SK-MEL-5 (cell line): Measurements from ENCODE around the gene KREMEN1. TPM values are rescaled to one million over a fixed set of nuclear protein-coding genes. Genes with fewer than 3 reads are reported as not detected.

Experiments used
- DNase-seq: peaks from one replicate; pipeline ENCODE4 v3.0.0-alpha.2; 2016; ENCODE audit warnings: low read depth, low spot score
- in situ Hi-C: cut with HindIII; loops from 2 replicates; pipeline ENCODE4 v1.10.0; 2016; ENCODE audit warnings: low sequenced_read_pairs, high pct_unique_total_duplicates, low pct_unique_long_range_greater_than_20kb
- total RNA-seq: library from RNA; depleted of rRNA; stranded (reverse); fragments of >200 nt; shearing (Covaris generic); gene quantifications from 2 replicates; pipeline ENCODE4 v1.2.3, GENCODE V29; 2014

Gene KREMEN1
- total RNA-seq, 1 experiment from 2014 or later = 23.5 TPM

- in situ Hi-C loops = no loop called here
- no peak for DNase-seq
Measured at GRCh38 chr22:29090039-29090438, 17.2 kb downstream of the KREMEN1 start.

- no peak for DNase-seq
- in situ Hi-C loops = no loop called here
Measured at GRCh38 chr22:29092243-29092642, 19.4 kb downstream of the KREMEN1 start.

GRCh38 chr22:29093030-29093429 is 20.2 kb downstream of the KREMEN1 start:
- no peak for DNase-seq
- in situ Hi-C loops = no loop called here

GRCh38 chr22:29093501-29094300 is 20.9 kb downstream of the KREMEN1 start:
- in situ Hi-C loops = no loop called here
- no peak for DNase-seq

GRCh38 chr22:29095459-29095858 is 22.6 kb downstream of the KREMEN1 start:
- in situ Hi-C loops = no loop called here
- DNase-seq = no peak

GRCh38 chr22:29096736-29097669 is 24.2 kb downstream of the KREMEN1 start:
- in situ Hi-C loops = no loop called here
- peak; percentile 99 for DNase-seq

GRCh38 chr22:29098296-29098695 is 25.5 kb downstream of the KREMEN1 start:
- no peak for DNase-seq
- in situ Hi-C loops = no loop called here

- DNase-seq = no peak
- in situ Hi-C loops = no loop called here
Measured at GRCh38 chr22:29102300-29102699, 29.5 kb downstream of the KREMEN1 start.

GRCh38 chr22:29103121-29103520 is 30.3 kb downstream of the KREMEN1 start:
- no peak for DNase-seq
- in situ Hi-C loops = no loop called here

- in situ Hi-C loops = no loop called here
Measured at GRCh38 chr22:29105468-29105867, 32.6 kb downstream of the KREMEN1 start.

GRCh38 chr22:29106839-29107238 is 34.0 kb downstream of the KREMEN1 start:
- no peak for DNase-seq
- in situ Hi-C loops = no loop called here

More at GRCh38 chr22:29105468-29105867, 32.6 kb downstream of the KREMEN1 start:
- DNase-seq = no peak

- in situ Hi-C loops = no loop called here
- DNase-seq = no peak
Measured at GRCh38 chr22:29108137-29108536, 35.3 kb downstream of the KREMEN1 start.

GRCh38 chr22:29109822-29110221 is 37.0 kb downstream of the KREMEN1 start:
- in situ Hi-C loops = no loop called here
- DNase-seq = no peak

- in situ Hi-C loops = no loop called here
- no peak for DNase-seq
Measured at GRCh38 chr22:29110946-29111345, 38.1 kb downstream of the KREMEN1 start.

GRCh38 chr22:29112121-29112520 is 39.3 kb downstream of the KREMEN1 start:
- in situ Hi-C loops = no loop called here
- DNase-seq = peak; percentile 52

GRCh38 chr22:29112681-29113080 is 39.8 kb downstream of the KREMEN1 start:
- no peak for DNase-seq

GRCh38 chr22:29113319-29113718 is 40.5 kb downstream of the KREMEN1 start:
- in situ Hi-C loops = no loop called here
- no peak for DNase-seq

More at GRCh38 chr22:29112681-29113080, 39.8 kb downstream of the KREMEN1 start:
- in situ Hi-C loops = no loop called here

- no peak for DNase-seq
- in situ Hi-C loops = no loop called here
Measured at GRCh38 chr22:29114392-29114791, 41.6 kb downstream of the KREMEN1 start.
